HCT116 (cell line): ENCODE results near the gene PNPLA8. TPM values are rescaled to one million over a fixed set of nuclear protein-coding genes. Genes with fewer than 3 reads are reported as not detected.

Experiments used
- ATAC-seq: fragments of 200-7000 bp; cut with Tn5 transposase; 2 replicates; pipeline ENCODE4 v1.9.1; 2020; ENCODE audit warnings: mild to moderate bottlenecking, moderate library complexity
- BruUV-seq: library from RNA; stranded (reverse); fragments of 400-500 nt; replicated peaks from 2 replicates; lab custom pipeline; 2021; lab: Mats Ljungman, UMichigan
- CTCF ChIA-PET: fragments of 300-600 bp; sonication (Branson Sonifier 250); formaldehyde crosslinking; loops from one replicate; lab custom pipeline; 2021; ENCODE audit warnings: antibody characterized with exemption; lab: Charles Lee
- POLR2A ChIA-PET: fragments of 300-600, 350-600 bp; sonication (Branson Sonifier 250); formaldehyde crosslinking; loops from one replicate; lab custom pipeline; 2021; ENCODE audit warnings: antibody characterized with exemption; lab: Charles Lee
- RAD21 ChIA-PET, 2 experiments: fragments of 300-600 bp; sonication (Branson Sonifier 250); formaldehyde crosslinking; loops; one replicate each; lab custom pipeline; 2023; ENCODE audit warnings: low total read pairs in 2 of 2; ENCODE audit not compliant: uncharacterized antibody in 2 of 2, unreplicated experiment in 2 of 2, low non-redundant PET in 1 of 2; lab: Charles Lee
- DNase-seq: peaks from one replicate; pipeline ENCODE4 v3.0.0-alpha.2; 2010; ENCODE audit warnings: low read depth, low spot score
- H2AFZ ChIP-seq: fragments of 200-600 bp; shearing (Covaris generic), sonication (generic); 2 replicates; pipeline ENCODE4 v1.6.1; 2017; ENCODE audit warnings: low read depth, mixed run types, mixed read lengths, antibody characterized with exemption, low read length; ENCODE audit not compliant: poor library complexity, severe bottlenecking
- H3K27ac ChIP-seq: 2 replicates; pipeline ENCODE4 v1.5.1; 2012; ENCODE audit warnings: low read depth, low read length
- H3K27me3 ChIP-seq: fragments of 200-600 bp; sonication (generic); 2 replicates; pipeline ENCODE4 v1.6.1; 2016; ENCODE audit warnings: mixed run types, low read length, mixed read lengths; ENCODE audit not compliant: insufficient read depth
- H3K36me3 ChIP-seq, 2 experiments: fragments of 200-500 bp in 1 of 2; fragments of 200-600 bp in 1 of 2; sonication (Bioruptor generic) in 1 of 2; sonication (generic) in 1 of 2; 2 replicates each; pipeline versions ENCODE4 v1.5.1 to v1.6.1; 2014 to 2016; ENCODE audit warnings: low read length in 2 of 2, inconsistent platforms in 1 of 2, mixed read lengths in 1 of 2, mixed run types in 1 of 2; ENCODE audit not compliant: insufficient read depth in 2 of 2, control insufficient read depth in 1 of 2
- H3K4me1 ChIP-seq, 2 experiments: fragments of 200-600 bp in 1 of 2; sonication (generic) in 1 of 2; 2 replicates each; pipeline versions ENCODE4 v1.5.1 to v1.6.1; 2012 to 2017; ENCODE audit warnings: low read length in 2 of 2, inconsistent platforms in 1 of 2, mild to moderate bottlenecking in 1 of 2, mixed read lengths in 1 of 2, mixed run types in 1 of 2, moderate library complexity in 1 of 2; ENCODE audit not compliant: insufficient read depth in 2 of 2, control insufficient read depth in 1 of 2
- H3K4me2 ChIP-seq: fragments of 200-600 bp; sonication (generic); 2 replicates; pipeline ENCODE4 v1.6.1; 2017; ENCODE audit warnings: mixed run types, low read length, mixed read lengths
- H3K4me3 ChIP-seq, 2 experiments: fragments of 200-600 bp in 1 of 2; sonication (generic) in 1 of 2; replicated peaks in 1 of 2; 2 replicates each; pipeline ENCODE4 v1.5.1; 2011 to 2016; ENCODE audit warnings: low read length in 2 of 2, control low read depth in 1 of 2, low read depth in 1 of 2, mild to moderate bottlenecking in 1 of 2, mixed read lengths in 1 of 2, mixed run types in 1 of 2
- H3K79me2 ChIP-seq: fragments of 200-600 bp; sonication (generic); 2 replicates; pipeline ENCODE4 v1.6.1; 2017; ENCODE audit warnings: mild to moderate bottlenecking, mixed run types, low read length, moderate library complexity, mixed read lengths; ENCODE audit not compliant: insufficient read depth
- H3K9ac ChIP-seq: fragments of 200-600 bp; sonication (generic); 2 replicates; pipeline ENCODE4 v1.6.1; 2016; ENCODE audit warnings: low read length, mixed read lengths
- H3K9me2 ChIP-seq: fragments of 200-600 bp; sonication (generic), shearing (Covaris generic); 2 replicates; pipeline ENCODE4 v1.6.1; 2017; ENCODE audit warnings: mixed run types, mild to moderate bottlenecking, moderate library complexity; ENCODE audit not compliant: insufficient read depth
- H3K9me3 ChIP-seq, 2 experiments: fragments of 200-500 bp in 1 of 2; fragments of 200-600 bp in 1 of 2; sonication (Bioruptor generic) in 1 of 2; sonication (generic) in 1 of 2; 2 replicates each; pipeline ENCODE4 v1.6.1; 2014 to 2017; ENCODE audit warnings: low read length in 2 of 2, mixed read lengths in 2 of 2, inconsistent platforms in 1 of 2, low read depth in 1 of 2, mild to moderate bottlenecking in 1 of 2, mixed run types in 1 of 2, moderate library complexity in 1 of 2; ENCODE audit not compliant: control insufficient read depth in 1 of 2, insufficient read depth in 1 of 2
- H4K20me1 ChIP-seq: fragments of 200-600 bp; sonication (generic), shearing (Covaris generic); 2 replicates; pipeline ENCODE4 v1.6.1; 2017; ENCODE audit warnings: mixed run types, mild to moderate bottlenecking, moderate library complexity; ENCODE audit not compliant: insufficient read depth
- CEBPB ChIP-seq: IDR thresholded peaks from 2 replicates; pipeline ENCODE4 v1.6.1; 2012; ENCODE audit warnings: low read depth
- EGR1 ChIP-seq: IDR thresholded peaks from 2 replicates; pipeline ENCODE4 v1.6.1; 2012; ENCODE audit warnings: low read depth
- POLR2A ChIP-seq: IDR thresholded peaks from 2 replicates; pipeline ENCODE4 v1.7.0; 2011; ENCODE audit warnings: borderline replicate concordance; ENCODE audit not compliant: insufficient read depth, insufficient read length; ENCODE audit errors: extremely low read depth
- POLR2AphosphoS5 ChIP-seq: IDR thresholded peaks from 2 replicates; pipeline ENCODE4 v1.6.1; 2011; ENCODE audit warnings: mild to moderate bottlenecking, low read depth, low read length, moderate library complexity
- SP1 ChIP-seq: IDR thresholded peaks from 2 replicates; pipeline ENCODE4 v1.6.1; 2012; ENCODE audit warnings: low read depth
- YY1 ChIP-seq: IDR thresholded peaks from 2 replicates; pipeline ENCODE4 v1.6.1; 2011; ENCODE audit warnings: low read length, low read depth, moderate library complexity, mild to moderate bottlenecking; ENCODE audit not compliant: insufficient replicate concordance; ENCODE audit errors: extremely low read depth
- ZFX ChIP-seq: fragments of 450-650 bp; IDR thresholded peaks from 2 replicates; pipeline ENCODE4 v1.6.1; 2017
- intact Hi-C: fragments of 100-400 bp; cut with micrococcal nuclease; formaldehyde crosslinking; loops from 2 replicates; pipeline ENCODE4 v1.10.0; 2022
- total RNA-seq: library from RNA; stranded (reverse); gene quantifications from one replicate; pipeline ENCODE4 v1.2.1, GENCODE V29; 2021; ENCODE audit not compliant: unreplicated experiment

The PNPLA8 gene
- total RNA-seq, 1 experiment from 2014 or later = 12.9 TPM

- Histone ChIP-seq H4K20me1 (no peaks in the 10 kb centered on the region; the same call in 1 of the 2 replicates), H3K27me3 (no peaks in the 10 kb centered on the region), H3K9ac (no peak overlapping the region), H3K4me3 (no peak overlapping the region), H3K4me2 (no peak overlapping the region), H3K9me3 (no peaks in the 10 kb centered on the region), H3K9me2 (no peaks in the 10 kb centered on the region), H2AFZ (no peak overlapping the region), H3K4me1 (no peaks in the 10 kb centered on the region), H3K79me2 (no peaks in the 10 kb centered on the region), H3K27ac (no peak overlapping the region), H3K36me3 (no peaks in the 10 kb centered on the region)
- TF ChIP-seq SP1 (no peak), POLR2A (no peak), CEBPB (no peak), YY1 (no peak), EGR1 (no peak), ZFX (no peak)
- ATAC-seq = no peak
- intact Hi-C loops = no loop called here
- no TSS peak for BruUV-seq
- CTCF ChIA-PET = no interaction called here
- RAD21 ChIA-PET = no interaction called here
- DNase-seq = no peak
- POLR2A ChIA-PET = no interaction called here
Observed at GRCh38 chr7:108492742-108493141, 33.2 kb downstream of the PNPLA8 start.

- ATAC-seq = no peak
- RAD21 ChIA-PET = no interaction called here
- H3K9ac ChIP-seq = no peak overlapping the region
Observed at GRCh38 chr7:108488768-108489538, 37.0 kb downstream of the PNPLA8 start.

More at GRCh38 chr7:108488768-108489538, 37.0 kb downstream of the PNPLA8 start:
- intact Hi-C loops = no loop called here
- H3K36me3 ChIP-seq = no peaks in the 10 kb centered on the region
- TF ChIP-seq ZFX = no peak
- no peak for TF ChIP-seq POLR2AphosphoS5
- TF ChIP-seq, all 23 proteins: peak for 0
- Histone ChIP-seq H3K27ac (no peak overlapping the region), H3K9me2 (no peaks in the 10 kb centered on the region), H3K4me1 (no peaks in the 10 kb centered on the region), H3K79me2 (no peaks in the 10 kb centered on the region), H2AFZ (no peak overlapping the region), H3K4me2 (no peak overlapping the region), H4K20me1 (no peaks in the 10 kb centered on the region), H3K27me3 (no peaks in the 10 kb centered on the region), H3K4me3 (no peak overlapping the region), H3K9me3 (no peaks in the 10 kb centered on the region)
- CTCF ChIA-PET = interaction anchor here (2.3 kb wide), 1 partner anchor 8 kb away, joined by 7 read pairs; no protein-coding TSS in a partner anchor
- DNase-seq = no peak
- no TSS peak for BruUV-seq
- POLR2A ChIA-PET = no interaction called here
